H54 (cell line): ENCODE results near the gene AGFG2.
A peak's percentile ranks its signal among the peaks of the same experiment; 100 is the strongest.

ENCODE experiments used
- DNase-seq: peaks from one replicate; pipeline ENCODE4 v3.0.0; 2011; ENCODE audit warnings: low spot score, mixed read lengths; ENCODE audit not compliant: insufficient read length
- FAIRE-seq: peaks from 3 replicates; lab custom pipeline; 2011; peaks lifted over from hg19 to GRCh38; lab: Jason Lieb, UNC
- POLR2A ChIP-seq: IDR thresholded peaks from 2 replicates; pipeline ENCODE4 v1.6.1; 2011; ENCODE audit warnings: low read depth, mild to moderate bottlenecking, low read length

AGFG2 gene

DNA sequence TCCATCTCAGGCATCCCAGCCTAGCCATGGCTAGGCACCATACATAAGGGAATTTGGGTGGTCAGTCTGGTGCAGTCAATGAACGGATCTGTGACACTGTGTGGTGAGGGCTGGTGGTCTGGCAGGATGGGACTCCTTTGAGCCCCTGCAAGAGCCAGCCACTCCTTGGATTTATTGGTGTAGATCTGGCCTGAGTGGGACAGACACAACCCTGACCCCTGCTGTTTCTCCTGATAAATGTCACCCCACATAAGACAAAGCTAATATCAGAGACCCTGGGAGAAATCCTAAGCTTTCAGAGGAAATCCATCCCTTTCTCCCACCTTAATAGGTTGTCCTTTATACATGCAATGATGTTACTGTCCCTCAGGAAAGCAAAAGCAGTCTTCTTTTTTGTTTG is 49.4 kb downstream of the AGFG2 start:
- no peak for TF ChIP-seq POLR2A
- FAIRE-seq (no peak), DNase-seq (no peak)

DNA sequence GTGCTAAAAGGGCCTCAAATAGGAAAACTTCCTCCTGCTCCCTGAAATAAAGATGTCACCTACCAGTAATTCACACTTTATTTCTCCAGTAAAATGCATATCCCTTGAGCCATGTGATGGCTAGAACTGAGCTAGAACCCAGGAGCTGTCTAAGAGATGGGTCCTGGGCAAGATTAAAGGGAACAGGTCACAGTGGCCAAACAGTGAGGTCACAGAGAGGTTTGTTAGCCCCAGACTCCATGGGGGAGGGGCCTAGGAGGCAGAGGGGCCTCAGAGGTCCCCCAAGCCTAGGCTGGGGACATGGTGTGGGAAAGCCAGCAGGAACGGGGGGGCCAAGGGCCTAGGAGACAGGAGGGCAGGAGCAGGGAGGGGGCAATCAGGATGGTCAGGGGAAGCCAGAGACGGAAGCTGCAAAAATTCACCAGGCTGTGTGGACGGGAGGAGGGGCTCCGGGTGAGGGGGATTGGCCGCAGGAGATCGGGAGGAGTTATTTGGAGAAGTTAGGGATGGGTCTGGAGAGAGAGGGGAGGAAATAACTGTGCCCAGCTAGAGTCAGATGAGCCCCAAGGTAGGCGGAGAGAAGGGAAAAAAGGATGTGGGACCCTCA is 50.4 kb downstream of the AGFG2 start:
- FAIRE-seq = no peak
- DNase-seq = no peak

GRCh38 chr7:100590077-100590737 is 51.2 kb downstream of the AGFG2 start:
- FAIRE-seq = no peak
- no peak for TF ChIP-seq POLR2A

More for the DNA sequence above, 50.4 kb downstream of the AGFG2 start:
- TF ChIP-seq POLR2A = no peak

DNA sequence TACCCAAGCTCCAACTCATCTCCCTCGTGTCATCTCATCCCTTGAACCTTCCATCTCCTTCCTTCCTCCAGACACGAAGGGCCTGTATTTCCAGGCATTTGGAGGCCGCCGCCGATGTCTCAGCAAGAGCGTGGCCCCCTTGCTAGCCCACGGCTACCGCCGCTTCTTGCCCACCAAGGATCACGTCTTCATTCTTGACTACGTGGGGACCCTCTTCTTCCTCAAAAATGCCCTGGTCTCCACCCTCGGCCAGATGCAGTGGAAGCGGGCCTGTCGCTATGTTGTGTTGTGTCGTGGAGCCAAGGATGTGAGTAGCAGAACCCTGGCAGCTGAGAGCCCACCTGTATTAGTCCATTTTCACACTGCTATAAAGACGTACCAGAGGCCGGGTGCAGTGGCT is 52.6 kb downstream of the AGFG2 start:
- FAIRE-seq (no peak), DNase-seq (no peak)
- TF ChIP-seq POLR2A = no peak

More at GRCh38 chr7:100590077-100590737, 51.2 kb downstream of the AGFG2 start:
- DNase-seq = no peak

GRCh38 chr7:100595188-100595587 is 56.2 kb downstream of the AGFG2 start:
- DNase-seq (no peak), FAIRE-seq (no peak)
- no peak for TF ChIP-seq POLR2A

DNA sequence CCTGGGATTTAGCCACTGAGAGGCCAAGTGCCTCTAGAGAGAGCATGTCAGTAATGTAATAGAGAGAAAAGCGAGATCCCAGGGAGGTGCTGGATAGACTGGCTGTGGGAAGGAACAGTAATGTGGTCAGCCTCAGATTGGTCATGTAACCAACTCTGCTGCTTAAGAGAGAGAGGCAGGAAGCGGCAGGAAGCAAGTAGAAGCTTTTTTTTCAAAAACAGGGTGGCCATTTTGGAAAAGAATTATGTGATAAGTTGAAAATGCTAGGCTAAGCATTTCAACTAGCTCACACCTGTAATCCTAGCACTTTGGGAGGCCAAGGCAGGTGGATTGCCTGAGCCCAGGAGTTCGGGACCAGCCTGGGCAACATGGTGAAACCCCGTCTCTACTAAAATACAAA is 59.4 kb downstream of the AGFG2 start:
- FAIRE-seq = no peak
- no peak for TF ChIP-seq POLR2A
- no peak for DNase-seq

GRCh38 chr7:100599911-100600729 is 61.1 kb downstream of the AGFG2 start:
- FAIRE-seq = no peak
- DNase-seq = no peak
- no peak for TF ChIP-seq POLR2A

DNA sequence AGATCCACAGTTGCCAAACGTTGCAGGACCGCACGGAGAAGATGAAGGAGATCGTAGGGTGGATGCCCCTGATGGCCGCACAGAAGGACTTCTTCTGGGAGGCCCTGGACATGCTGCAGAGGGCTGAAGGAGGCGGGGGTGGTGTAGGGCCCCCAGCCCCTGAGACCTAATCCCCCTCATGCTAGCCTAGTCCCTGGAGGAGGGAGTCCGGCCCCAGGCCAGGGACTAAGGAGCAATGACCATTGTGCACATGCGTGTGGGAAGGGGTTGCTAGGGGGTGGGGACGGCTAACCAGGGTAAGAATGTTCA is 61.7 kb downstream of the AGFG2 start:
- no peak for FAIRE-seq
- no peak for TF ChIP-seq POLR2A
- no peak for DNase-seq

DNA sequence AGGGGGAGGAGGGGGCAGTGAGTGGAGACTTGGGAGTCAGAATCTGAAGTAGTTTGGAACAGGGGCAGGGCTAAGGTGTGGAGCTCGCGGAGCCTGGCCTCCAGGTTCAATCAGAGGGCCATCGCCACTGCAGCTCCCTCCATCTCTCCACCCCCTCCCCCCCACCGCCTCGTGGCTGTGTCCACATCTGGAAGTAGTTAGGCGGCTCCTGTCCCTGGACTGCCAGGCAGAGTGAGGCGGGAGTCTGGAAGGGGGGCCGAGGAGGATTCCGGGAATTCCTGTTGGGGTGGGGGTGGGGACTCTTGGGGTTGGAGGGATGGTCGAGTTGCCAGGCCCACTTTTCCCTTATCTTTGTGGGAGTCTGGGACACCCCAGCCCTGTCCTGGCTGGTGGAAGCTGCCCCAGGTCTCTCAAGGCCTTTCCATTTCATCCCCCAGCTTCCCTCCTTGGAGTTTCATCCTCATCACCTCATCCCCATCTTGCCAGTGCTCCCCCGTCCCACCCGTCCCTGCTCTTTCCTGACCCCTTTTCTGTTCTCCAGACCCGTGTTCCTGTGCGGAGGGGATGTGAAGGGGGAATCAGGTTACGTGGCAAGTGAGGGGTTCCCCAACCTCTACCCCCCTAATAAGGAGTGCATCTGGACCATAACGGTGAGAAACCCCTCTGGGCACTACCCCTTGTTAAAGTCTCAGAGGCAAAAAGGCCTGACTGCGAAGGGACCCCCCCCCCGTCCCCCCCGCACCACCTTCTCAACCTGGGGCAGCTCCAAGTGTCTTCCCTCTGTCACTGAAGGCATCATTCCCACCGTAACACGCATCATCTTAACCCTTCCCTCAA is 64.1 kb downstream of the AGFG2 start:
- FAIRE-seq = no peak
- DNase-seq = no peak
- no peak for TF ChIP-seq POLR2A

GRCh38 chr7:100603726-100604027 is 64.7 kb downstream of the AGFG2 start:
- FAIRE-seq (no peak), DNase-seq (no peak)
- TF ChIP-seq POLR2A = no peak

DNA sequence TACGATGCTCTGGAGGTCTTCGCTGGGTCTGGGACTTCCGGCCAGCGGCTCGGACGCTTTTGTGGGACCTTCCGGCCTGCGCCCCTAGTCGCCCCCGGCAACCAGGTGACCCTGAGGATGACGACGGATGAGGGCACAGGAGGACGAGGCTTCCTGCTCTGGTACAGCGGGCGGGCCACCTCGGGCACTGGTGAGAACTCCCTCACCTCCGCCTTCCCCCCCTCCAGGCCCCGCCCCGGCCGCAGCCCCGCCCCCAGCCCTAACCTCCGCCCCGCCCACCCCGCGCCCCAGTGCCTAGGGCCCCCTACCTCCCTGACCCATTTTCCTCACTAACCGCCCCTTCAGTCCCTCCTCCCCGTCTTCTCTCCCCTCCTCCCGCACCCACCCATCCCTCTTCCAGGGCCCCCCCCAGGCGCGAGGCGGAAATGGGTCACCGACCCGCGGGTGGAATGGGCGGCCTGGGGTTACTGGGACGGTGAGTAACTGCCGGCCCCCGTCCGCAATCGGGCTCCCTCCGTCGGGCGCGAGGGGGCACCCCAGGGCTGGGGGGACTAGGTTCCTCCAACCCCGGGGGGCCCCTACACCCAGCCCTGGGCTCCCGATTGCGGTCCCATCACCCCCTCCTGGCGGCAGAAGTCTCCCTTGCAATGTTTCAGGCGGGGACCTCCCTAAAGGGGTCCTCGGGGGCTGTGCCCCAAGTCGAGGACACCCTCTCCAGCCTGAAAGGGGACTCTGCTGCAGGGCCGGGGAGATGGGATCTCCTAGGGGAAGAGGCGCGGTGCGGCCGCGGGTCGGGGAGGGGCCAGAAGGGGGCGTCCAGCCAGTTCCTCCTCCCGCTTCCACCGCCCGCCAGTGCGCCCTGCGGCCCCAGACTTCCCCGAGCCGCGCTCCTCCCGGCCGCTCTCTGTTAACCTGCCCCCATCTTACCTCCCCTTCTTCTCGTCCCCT is 65.3 kb downstream of the AGFG2 start:
- TF ChIP-seq POLR2A = peak; percentile 58
- FAIRE-seq (no peak), DNase-seq (peak; percentile 84)

- FAIRE-seq (no peak), DNase-seq (no peak)
- no peak for TF ChIP-seq POLR2A
Measured at GRCh38 chr7:100604976-100605911, 66.2 kb downstream of the AGFG2 start.

DNA sequence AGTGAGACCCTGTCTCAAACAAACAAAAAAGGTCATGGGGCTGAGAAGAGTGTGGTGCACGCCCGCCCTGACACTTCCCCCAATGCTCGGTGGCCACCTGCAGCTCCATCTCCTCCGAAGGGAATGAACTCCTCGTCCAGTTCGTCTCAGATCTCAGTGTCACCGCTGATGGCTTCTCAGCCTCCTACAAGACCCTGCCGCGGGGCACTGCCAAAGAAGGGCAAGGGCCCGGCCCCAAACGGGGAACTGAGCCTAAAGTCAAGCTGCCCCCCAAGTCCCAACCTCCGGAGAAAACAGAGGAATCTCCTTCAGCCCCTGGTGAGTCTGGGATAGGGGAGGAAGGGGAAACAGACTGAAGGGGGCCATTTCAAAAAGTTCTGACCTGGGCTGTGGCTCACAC is 67.3 kb downstream of the AGFG2 start:
- no peak for DNase-seq
- TF ChIP-seq POLR2A = no peak
- FAIRE-seq = no peak
